HCT116 (cell line): ENCODE measurements around the gene GALNT2. TPM values are rescaled to one million over a fixed set of nuclear protein-coding genes. Genes with fewer than 3 reads are reported as not detected.

ENCODE experiments used
- ATAC-seq: fragments of 200-7000 bp; cut with Tn5 transposase; 2 replicates; pipeline ENCODE4 v1.9.1; 2020; ENCODE audit warnings: mild to moderate bottlenecking, moderate library complexity
- BruUV-seq: library from RNA; stranded (reverse); fragments of 400-500 nt; replicated peaks from 2 replicates; lab custom pipeline; 2021; lab: Mats Ljungman, UMichigan
- CTCF ChIA-PET: fragments of 300-600 bp; sonication (Branson Sonifier 250); formaldehyde crosslinking; loops from one replicate; lab custom pipeline; 2021; ENCODE audit warnings: antibody characterized with exemption; lab: Charles Lee
- POLR2A ChIA-PET: fragments of 300-600, 350-600 bp; sonication (Branson Sonifier 250); formaldehyde crosslinking; loops from one replicate; lab custom pipeline; 2021; ENCODE audit warnings: antibody characterized with exemption; lab: Charles Lee
- RAD21 ChIA-PET, 2 experiments: fragments of 300-600 bp; sonication (Branson Sonifier 250); formaldehyde crosslinking; loops; one replicate each; lab custom pipeline; 2023; ENCODE audit warnings: low total read pairs in 2 of 2; ENCODE audit not compliant: uncharacterized antibody in 2 of 2, unreplicated experiment in 2 of 2, low non-redundant PET in 1 of 2; lab: Charles Lee
- DNase-seq: peaks from one replicate; pipeline ENCODE4 v3.0.0-alpha.2; 2010; ENCODE audit warnings: low read depth, low spot score
- H2AFZ ChIP-seq: fragments of 200-600 bp; shearing (Covaris generic), sonication (generic); 2 replicates; pipeline ENCODE4 v1.6.1; 2017; ENCODE audit warnings: low read depth, mixed run types, mixed read lengths, antibody characterized with exemption, low read length; ENCODE audit not compliant: poor library complexity, severe bottlenecking
- H3K27ac ChIP-seq: 2 replicates; pipeline ENCODE4 v1.5.1; 2012; ENCODE audit warnings: low read depth, low read length
- H3K27me3 ChIP-seq: fragments of 200-600 bp; sonication (generic); 2 replicates; pipeline ENCODE4 v1.6.1; 2016; ENCODE audit warnings: mixed run types, low read length, mixed read lengths; ENCODE audit not compliant: insufficient read depth
- H3K36me3 ChIP-seq, 2 experiments: fragments of 200-500 bp in 1 of 2; fragments of 200-600 bp in 1 of 2; sonication (Bioruptor generic) in 1 of 2; sonication (generic) in 1 of 2; 2 replicates each; pipeline versions ENCODE4 v1.5.1 to v1.6.1; 2014 to 2016; ENCODE audit warnings: low read length in 2 of 2, inconsistent platforms in 1 of 2, mixed read lengths in 1 of 2, mixed run types in 1 of 2; ENCODE audit not compliant: insufficient read depth in 2 of 2, control insufficient read depth in 1 of 2
- H3K4me1 ChIP-seq, 2 experiments: fragments of 200-600 bp in 1 of 2; sonication (generic) in 1 of 2; 2 replicates each; pipeline versions ENCODE4 v1.5.1 to v1.6.1; 2012 to 2017; ENCODE audit warnings: low read length in 2 of 2, inconsistent platforms in 1 of 2, mild to moderate bottlenecking in 1 of 2, mixed read lengths in 1 of 2, mixed run types in 1 of 2, moderate library complexity in 1 of 2; ENCODE audit not compliant: insufficient read depth in 2 of 2, control insufficient read depth in 1 of 2
- H3K4me2 ChIP-seq: fragments of 200-600 bp; sonication (generic); 2 replicates; pipeline ENCODE4 v1.6.1; 2017; ENCODE audit warnings: mixed run types, low read length, mixed read lengths
- H3K4me3 ChIP-seq, 2 experiments: fragments of 200-600 bp in 1 of 2; sonication (generic) in 1 of 2; replicated peaks in 1 of 2; 2 replicates each; pipeline ENCODE4 v1.5.1; 2011 to 2016; ENCODE audit warnings: low read length in 2 of 2, control low read depth in 1 of 2, low read depth in 1 of 2, mild to moderate bottlenecking in 1 of 2, mixed read lengths in 1 of 2, mixed run types in 1 of 2
- H3K79me2 ChIP-seq: fragments of 200-600 bp; sonication (generic); 2 replicates; pipeline ENCODE4 v1.6.1; 2017; ENCODE audit warnings: mild to moderate bottlenecking, mixed run types, low read length, moderate library complexity, mixed read lengths; ENCODE audit not compliant: insufficient read depth
- H3K9ac ChIP-seq: fragments of 200-600 bp; sonication (generic); 2 replicates; pipeline ENCODE4 v1.6.1; 2016; ENCODE audit warnings: low read length, mixed read lengths
- H3K9me2 ChIP-seq: fragments of 200-600 bp; sonication (generic), shearing (Covaris generic); 2 replicates; pipeline ENCODE4 v1.6.1; 2017; ENCODE audit warnings: mixed run types, mild to moderate bottlenecking, moderate library complexity; ENCODE audit not compliant: insufficient read depth
- H3K9me3 ChIP-seq, 2 experiments: fragments of 200-500 bp in 1 of 2; fragments of 200-600 bp in 1 of 2; sonication (Bioruptor generic) in 1 of 2; sonication (generic) in 1 of 2; 2 replicates each; pipeline ENCODE4 v1.6.1; 2014 to 2017; ENCODE audit warnings: low read length in 2 of 2, mixed read lengths in 2 of 2, inconsistent platforms in 1 of 2, low read depth in 1 of 2, mild to moderate bottlenecking in 1 of 2, mixed run types in 1 of 2, moderate library complexity in 1 of 2; ENCODE audit not compliant: control insufficient read depth in 1 of 2, insufficient read depth in 1 of 2
- H4K20me1 ChIP-seq: fragments of 200-600 bp; sonication (generic), shearing (Covaris generic); 2 replicates; pipeline ENCODE4 v1.6.1; 2017; ENCODE audit warnings: mixed run types, mild to moderate bottlenecking, moderate library complexity; ENCODE audit not compliant: insufficient read depth
- ATF3 ChIP-seq: IDR thresholded peaks from 2 replicates; pipeline ENCODE4 v1.6.1; 2012
- CBX3 ChIP-seq: IDR thresholded peaks from 2 replicates; pipeline ENCODE4 v1.6.1; 2012; ENCODE audit warnings: low read depth
- CEBPB ChIP-seq: IDR thresholded peaks from 2 replicates; pipeline ENCODE4 v1.6.1; 2012; ENCODE audit warnings: low read depth
- EGR1 ChIP-seq: IDR thresholded peaks from 2 replicates; pipeline ENCODE4 v1.6.1; 2012; ENCODE audit warnings: low read depth
- EZH2 ChIP-seq: fragments of 200-600 bp; sonication (generic); IDR thresholded peaks from 2 replicates; pipeline ENCODE4 v1.6.1; 2017; ENCODE audit warnings: antibody characterized with exemption, mixed run types
- EZH2phosphoT487 ChIP-seq: fragments of 200-600 bp; IDR thresholded peaks from 2 replicates; pipeline ENCODE4 v1.6.1; 2018; ENCODE audit warnings: antibody characterized with exemption, borderline replicate concordance
- MAX ChIP-seq: IDR thresholded peaks from 2 replicates; pipeline ENCODE4 v1.6.1; 2012
- POLR2A ChIP-seq: IDR thresholded peaks from 2 replicates; pipeline ENCODE4 v1.7.0; 2011; ENCODE audit warnings: borderline replicate concordance; ENCODE audit not compliant: insufficient read depth, insufficient read length; ENCODE audit errors: extremely low read depth
- POLR2AphosphoS5 ChIP-seq: IDR thresholded peaks from 2 replicates; pipeline ENCODE4 v1.6.1; 2011; ENCODE audit warnings: mild to moderate bottlenecking, low read depth, low read length, moderate library complexity
- RAD21 ChIP-seq: IDR thresholded peaks from 2 replicates; pipeline ENCODE4 v1.6.1; 2012; ENCODE audit warnings: low read depth, mild to moderate bottlenecking
- REST ChIP-seq: IDR thresholded peaks from 2 replicates; pipeline ENCODE4 v1.6.1; 2012; ENCODE audit warnings: low read depth
- SIN3A ChIP-seq: IDR thresholded peaks from 2 replicates; pipeline ENCODE4 v1.6.1; 2012; ENCODE audit warnings: low read depth
- SP1 ChIP-seq: IDR thresholded peaks from 2 replicates; pipeline ENCODE4 v1.6.1; 2012; ENCODE audit warnings: low read depth
- TCF7L2 ChIP-seq: IDR thresholded peaks from 2 replicates; pipeline ENCODE4 v1.7.0; 2011; ENCODE audit warnings: borderline replicate concordance, inconsistent platforms; ENCODE audit not compliant: insufficient read depth, insufficient read length; ENCODE audit errors: extremely low read depth
- ZFX ChIP-seq: fragments of 450-650 bp; IDR thresholded peaks from 2 replicates; pipeline ENCODE4 v1.6.1; 2017
- ZNF274 ChIP-seq: fragments of 200-500 bp; sonication (Bioruptor generic); IDR thresholded peaks from 2 replicates; pipeline ENCODE4 v1.6.1; 2014; ENCODE audit warnings: mild to moderate bottlenecking, low read depth, low read length, inconsistent platforms
- intact Hi-C: fragments of 100-400 bp; cut with micrococcal nuclease; formaldehyde crosslinking; loops from 2 replicates; pipeline ENCODE4 v1.10.0; 2022
- total RNA-seq: library from RNA; stranded (reverse); gene quantifications from one replicate; pipeline ENCODE4 v1.2.1, GENCODE V29; 2021; ENCODE audit not compliant: unreplicated experiment
- TF ChIP-seq, protein P1 (sequence below): IDR thresholded peaks from 2 replicates; pipeline ENCODE4 v1.6.1; 2011; ENCODE audit warnings: mild to moderate bottlenecking, low read length, moderate library complexity; ENCODE audit not compliant: insufficient replicate concordance; ENCODE audit errors: extremely low read depth
- TF ChIP-seq, protein P2 (sequence below), 3 experiments: fragments of 200-600 bp in 1 of 3; sonication (generic) in 1 of 3; IDR thresholded peaks in 2 of 3; conservative IDR thresholded peaks in 1 of 3; 2 replicates each; pipeline ENCODE4 v1.5.1; 2012 to 2017; ENCODE audit warnings: low read depth in 2 of 3, low read length in 2 of 3, antibody characterized with exemption in 1 of 3, borderline replicate concordance in 1 of 3, control low read depth in 1 of 3, mild to moderate bottlenecking in 1 of 3, mixed read lengths in 1 of 3, mixed run types in 1 of 3, moderate library complexity in 1 of 3; ENCODE audit not compliant: insufficient read depth in 1 of 3

The GALNT2 gene
- total RNA-seq, 1 experiment from 2014 or later, result 40.8 TPM

GRCh38 chr1:230108580-230108979 lies 41.5 kb downstream of the GALNT2 start:
- RAD21 ChIA-PET, result no interaction called here
- H3K9me3 ChIP-seq, result no peaks in the 10 kb centered on the region
- no peak overlapping the region for H2AFZ ChIP-seq
- BruUV-seq, result no TSS peak
- no peaks in the 10 kb centered on the region for H3K36me3 ChIP-seq
- no peaks in the 10 kb centered on the region for H4K20me1 ChIP-seq
- peaks cover 27 to 34% of the 10 kb centered on the region in 2 experiments for H3K4me1 ChIP-seq
- no peak overlapping the region for H3K4me3 ChIP-seq
- CTCF ChIA-PET, result no interaction called here
- POLR2A ChIA-PET, result no interaction called here
- H3K79me2 ChIP-seq, result peaks cover 13% of the 10 kb centered on the region
- H3K27ac ChIP-seq, result no peak overlapping the region
- TF ChIP-seq POLR2A (no peak), SP1 (no peak), TCF7L2 (no peak), MAX (no peak), RAD21 (no peak), EZH2 (no peak), POLR2AphosphoS5 (no peak), EZH2phosphoT487 (no peak), CEBPB (no peak), CBX3 (no peak), REST (no peak), ATF3 (no peak), ZNF274 (no peak), ZFX (no peak), SIN3A (no peak), EGR1 (no peak)
- TF ChIP-seq, protein P1, sequence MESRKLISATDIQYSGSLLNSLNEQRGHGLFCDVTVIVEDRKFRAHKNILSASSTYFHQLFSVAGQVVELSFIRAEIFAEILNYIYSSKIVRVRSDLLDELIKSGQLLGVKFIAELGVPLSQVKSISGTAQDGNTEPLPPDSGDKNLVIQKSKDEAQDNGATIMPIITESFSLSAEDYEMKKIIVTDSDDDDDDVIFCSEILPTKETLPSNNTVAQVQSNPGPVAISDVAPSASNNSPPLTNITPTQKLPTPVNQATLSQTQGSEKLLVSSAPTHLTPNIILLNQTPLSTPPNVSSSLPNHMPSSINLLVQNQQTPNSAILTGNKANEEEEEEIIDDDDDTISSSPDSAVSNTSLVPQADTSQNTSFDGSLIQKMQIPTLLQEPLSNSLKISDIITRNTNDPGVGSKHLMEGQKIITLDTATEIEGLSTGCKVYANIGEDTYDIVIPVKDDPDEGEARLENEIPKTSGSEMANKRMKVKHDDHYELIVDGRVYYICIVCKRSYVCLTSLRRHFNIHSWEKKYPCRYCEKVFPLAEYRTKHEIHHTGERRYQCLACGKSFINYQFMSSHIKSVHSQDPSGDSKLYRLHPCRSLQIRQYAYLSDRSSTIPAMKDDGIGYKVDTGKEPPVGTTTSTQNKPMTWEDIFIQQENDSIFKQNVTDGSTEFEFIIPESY, result no peak
- TF ChIP-seq, protein P2, sequence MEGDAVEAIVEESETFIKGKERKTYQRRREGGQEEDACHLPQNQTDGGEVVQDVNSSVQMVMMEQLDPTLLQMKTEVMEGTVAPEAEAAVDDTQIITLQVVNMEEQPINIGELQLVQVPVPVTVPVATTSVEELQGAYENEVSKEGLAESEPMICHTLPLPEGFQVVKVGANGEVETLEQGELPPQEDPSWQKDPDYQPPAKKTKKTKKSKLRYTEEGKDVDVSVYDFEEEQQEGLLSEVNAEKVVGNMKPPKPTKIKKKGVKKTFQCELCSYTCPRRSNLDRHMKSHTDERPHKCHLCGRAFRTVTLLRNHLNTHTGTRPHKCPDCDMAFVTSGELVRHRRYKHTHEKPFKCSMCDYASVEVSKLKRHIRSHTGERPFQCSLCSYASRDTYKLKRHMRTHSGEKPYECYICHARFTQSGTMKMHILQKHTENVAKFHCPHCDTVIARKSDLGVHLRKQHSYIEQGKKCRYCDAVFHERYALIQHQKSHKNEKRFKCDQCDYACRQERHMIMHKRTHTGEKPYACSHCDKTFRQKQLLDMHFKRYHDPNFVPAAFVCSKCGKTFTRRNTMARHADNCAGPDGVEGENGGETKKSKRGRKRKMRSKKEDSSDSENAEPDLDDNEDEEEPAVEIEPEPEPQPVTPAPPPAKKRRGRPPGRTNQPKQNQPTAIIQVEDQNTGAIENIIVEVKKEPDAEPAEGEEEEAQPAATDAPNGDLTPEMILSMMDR (IDR thresholded peaks at IDR 0.05 in 2 of 3, conservative IDR thresholded peaks at IDR 0.05 in 1 of 3; ENCODE audit: borderline replicate concordance in 1 of 3, insufficient read depth in 1 of 3, low read depth in 2 of 3, low read length in 2 of 3), result no peak
- no peak overlapping the region for H3K4me2 ChIP-seq
- intact Hi-C loops, result no loop called here
- no peak overlapping the region for H3K9ac ChIP-seq
- H3K9me2 ChIP-seq, result no peaks in the 10 kb centered on the region
- no peak for ATAC-seq
- DNase-seq, result no peak
- no peaks in the 10 kb centered on the region for H3K27me3 ChIP-seq
